ENCODE results near the gene FES.

- TF ChIP-seq CTCF (IDR thresholded peaks at IDR 0.05): no peak
- no peak for TF ChIP-seq POLR2AphosphoS5 (IDR thresholded peaks at IDR 0.05)
Measured at GRCh38 chr15:90924375-90924774, 40.1 kb downstream of the FES start.
